K562 (cell line): Measurements from ENCODE around the gene ZNF609. TPM values are rescaled to one million over a fixed set of nuclear protein-coding genes. Genes with fewer than 3 reads are reported as not detected.
A peak's percentile ranks its signal among the peaks of the same experiment; 100 is the strongest.

Source experiments
- CBX3 ChIP-seq, 2 experiments: IDR thresholded peaks; 1 replicate in 1 of 2; 2 replicates in 1 of 2; pipeline ENCODE4 v1.6.1; 2012; ENCODE audit warnings: inconsistent platforms in 2 of 2, low read length in 2 of 2, borderline replicate concordance in 1 of 2, control low read depth in 1 of 2
- FOXA3 ChIP-seq, 2 experiments: fragments of 450-650 bp in 1 of 2; sonication (generic) in 1 of 2; formaldehyde crosslinking; IDR thresholded peaks in 1 of 2; conservative IDR thresholded peaks in 1 of 2; 2 replicates each; pipeline versions ENCODE4 v1.4.0 to v1.8.0; 2020 to 2022; ENCODE audit warnings: mild to moderate bottlenecking in 2 of 2, missing genetic modification reagents in 1 of 2
- GTF2F1 ChIP-seq: IDR thresholded peaks from 2 replicates; pipeline ENCODE4 v1.6.1; 2011; ENCODE audit warnings: low read depth, low read length, improper control_type of control experiment
- HDAC3 ChIP-seq: fragments of 450-650 bp; IDR thresholded peaks from 2 replicates; pipeline ENCODE4 v1.6.1; 2018; ENCODE audit warnings: borderline replicate concordance, mild to moderate bottlenecking, moderate library complexity; ENCODE audit not compliant: partially characterized antibody
- HNRNPH1 ChIP-seq: fragments of 200-400 bp; formaldehyde crosslinking; optimal IDR thresholded peaks from 2 replicates; pipeline ENCODE3; 2017; ENCODE audit warnings: low read depth, mild to moderate bottlenecking, low read length, moderate library complexity
- MIER1 ChIP-seq: fragments of 450-650 bp; IDR thresholded peaks from 2 replicates; pipeline ENCODE4 v1.6.1; 2016; ENCODE audit warnings: antibody characterized with exemption, mild to moderate bottlenecking, low read depth
- MTA2 ChIP-seq: fragments of 450-650 bp; IDR thresholded peaks from 2 replicates; pipeline ENCODE4 v1.6.1; 2016; ENCODE audit warnings: low read depth
- NCOA1 ChIP-seq: fragments of 450-650 bp; IDR thresholded peaks from 2 replicates; pipeline ENCODE4 v1.6.1; 2016; ENCODE audit warnings: low read depth
- POLR2AphosphoS5 ChIP-seq: IDR thresholded peaks from 2 replicates; pipeline ENCODE4 v1.6.1; 2011; ENCODE audit warnings: mild to moderate bottlenecking, low read depth, low read length, moderate library complexity; ENCODE audit not compliant: control insufficient read depth, insufficient read depth
- POLR3G ChIP-seq: IDR thresholded peaks from 2 replicates; pipeline ENCODE4 v1.6.1; 2011; ENCODE audit not compliant: insufficient read length, insufficient replicate concordance; ENCODE audit errors: extremely low read depth
- TCF7L2 ChIP-seq: fragments of 150-350 bp; IDR thresholded peaks from 2 replicates; pipeline ENCODE4 v1.6.1; 2016; ENCODE audit warnings: low read depth, mild to moderate bottlenecking, low read length, moderate library complexity
- ZEB2 ChIP-seq: fragments of 450-650 bp; IDR thresholded peaks from 2 replicates; pipeline ENCODE4 v1.6.1; 2016
- ZNF146 ChIP-seq: IDR thresholded peaks from one replicate; pipeline ENCODE4 v1.6.1; 2018; ENCODE audit warnings: missing compliant biosample characterization; ENCODE audit not compliant: unreplicated experiment
- ZNF3 ChIP-seq: fragments of 250-450 bp; sonication (Bioruptor Pico); IDR thresholded peaks from 2 replicates; pipeline ENCODE4 v1.5.0; 2021; ENCODE audit warnings: mild to moderate bottlenecking, moderate library complexity
- ZNF408 ChIP-seq: fragments of 250-450 bp; sonication (Bioruptor Pico); IDR thresholded peaks from 2 replicates; pipeline ENCODE4 v1.4.0; 2020; ENCODE audit warnings: low read depth, mild to moderate bottlenecking, moderate library complexity
- ZNF766 ChIP-seq: fragments of 200-800 bp; sonication (Bioruptor generic); conservative IDR thresholded peaks from 2 replicates; pipeline ENCODE4 v1.6.1; 2016; ENCODE audit warnings: missing genetic modification characterization, missing compliant biosample characterization
- polyA plus RNA-seq, 8 experiments: library from polyadenylated mRNA; depleted of rRNA in 4 of 8; stranded (reverse) in 5 of 8; unstranded in 3 of 8; fragments of >200 nt; fragmentation: Nextera tagmentation in 2 of 8; fragmentation: Illumina TruSeq in 1 of 8; extraction: Ambion mirVana in 2 of 8; extraction: Trizol in 1 of 8; gene quantifications; 2 replicates each; pipeline versions ENCODE4 v1.2.1 to v1.2.3, GENCODE V29; 2011 to 2014; ENCODE audit warnings: inconsistent platforms in 1 of 8, missing spikeins in 1 of 8
- total RNA-seq, 7 experiments: library from RNA; depleted of rRNA in 6 of 7; stranded (reverse); fragments of >200 nt in 6 of 7; fragmentation: Illumina TruSeq in 2 of 7; extraction: Trizol in 2 of 7; gene quantifications; 2 replicates each; pipeline versions ENCODE4 v1.2.1 to v1.2.3, GENCODE V29; 2011 to 2021; ENCODE audit warnings: low replicate concordance in 1 of 7
- TF ChIP-seq, protein P1 (sequence below): fragments of 200-800 bp; sonication (Bioruptor generic); IDR thresholded peaks from 2 replicates; pipeline ENCODE4 v1.6.1; 2017; ENCODE audit warnings: missing genetic modification characterization, missing compliant biosample characterization
- TF ChIP-seq, protein P2 (sequence below): sonication (generic); formaldehyde crosslinking; IDR thresholded peaks from 2 replicates; pipeline ENCODE4 v1.8.0; 2022; ENCODE audit warnings: mild to moderate bottlenecking, low read depth, missing genetic modification reagents
- TF ChIP-seq, protein P3 (sequence below): sonication (generic); formaldehyde crosslinking; IDR thresholded peaks from 2 replicates; pipeline ENCODE4 v1.8.0; 2022; ENCODE audit warnings: mild to moderate bottlenecking, missing genetic modification reagents, borderline replicate concordance
- TF ChIP-seq, protein P4 (sequence below): fragments of 450-650 bp; IDR thresholded peaks from 2 replicates; pipeline ENCODE4 v1.6.1; 2016; ENCODE audit warnings: mild to moderate bottlenecking

Gene ZNF609
- total and polyA plus RNA-seq, 9 of the 15 experiments (the other 6 are each of a cell fraction or from before 2014, with no cell fraction given) = 3.0 to 38.7 (median 17.8) TPM

- TF ChIP-seq, protein P1, sequence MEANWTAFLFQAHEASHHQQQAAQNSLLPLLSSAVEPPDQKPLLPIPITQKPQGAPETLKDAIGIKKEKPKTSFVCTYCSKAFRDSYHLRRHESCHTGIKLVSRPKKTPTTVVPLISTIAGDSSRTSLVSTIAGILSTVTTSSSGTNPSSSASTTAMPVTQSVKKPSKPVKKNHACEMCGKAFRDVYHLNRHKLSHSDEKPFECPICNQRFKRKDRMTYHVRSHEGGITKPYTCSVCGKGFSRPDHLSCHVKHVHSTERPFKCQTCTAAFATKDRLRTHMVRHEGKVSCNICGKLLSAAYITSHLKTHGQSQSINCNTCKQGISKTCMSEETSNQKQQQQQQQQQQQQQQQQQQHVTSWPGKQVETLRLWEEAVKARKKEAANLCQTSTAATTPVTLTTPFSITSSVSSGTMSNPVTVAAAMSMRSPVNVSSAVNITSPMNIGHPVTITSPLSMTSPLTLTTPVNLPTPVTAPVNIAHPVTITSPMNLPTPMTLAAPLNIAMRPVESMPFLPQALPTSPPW (CRISPR knock-in tag) = peak; percentile 27; the same call in 1 of the 2 replicates
- TF ChIP-seq NCOA1 (peak; percentile 70), POLR2AphosphoS5 (peak; percentile 90; the same call in 1 of the 2 replicates), ZNF3 (CRISPR knock-in tag) (no peak), HDAC3 (peak; percentile 21), FOXA3 (CRISPR knock-in tag; conservative IDR thresholded peaks at IDR 0.05 in 1 of 2, IDR thresholded peaks at IDR 0.05 in 1 of 2) (peak in 1 of 2 experiments; percentile 63; a peak in 2 of 4 replicates), HNRNPH1 (no peak), POLR3G (no peak), ZNF146 (no peak), MIER1 (no peak), TCF7L2 (no peak), ZNF766 (CRISPR knock-in tag) (0 out of 2 replicates have a peak, but pooled peaks have one; percentile 47), MTA2 (peak; percentile 75), CBX3 (IDR thresholded peaks at IDR 0.05; ENCODE audit: borderline replicate concordance in 1 of 2, low read length in 2 of 2) (0 out of 3 replicates have a peak, but pooled peaks of 1 of the 2 experiments have one; percentile 9), ZNF408 (no peak), GTF2F1 (no peak), ZEB2 (peak; percentile 41; the same call in 1 of the 2 replicates)
- TF ChIP-seq, protein P2, sequence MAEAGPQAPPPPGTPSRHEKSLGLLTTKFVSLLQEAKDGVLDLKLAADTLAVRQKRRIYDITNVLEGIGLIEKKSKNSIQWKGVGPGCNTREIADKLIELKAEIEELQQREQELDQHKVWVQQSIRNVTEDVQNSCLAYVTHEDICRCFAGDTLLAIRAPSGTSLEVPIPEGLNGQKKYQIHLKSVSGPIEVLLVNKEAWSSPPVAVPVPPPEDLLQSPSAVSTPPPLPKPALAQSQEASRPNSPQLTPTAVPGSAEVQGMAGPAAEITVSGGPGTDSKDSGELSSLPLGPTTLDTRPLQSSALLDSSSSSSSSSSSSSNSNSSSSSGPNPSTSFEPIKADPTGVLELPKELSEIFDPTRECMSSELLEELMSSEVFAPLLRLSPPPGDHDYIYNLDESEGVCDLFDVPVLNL (CRISPR knock-in tag) = no peak
- TF ChIP-seq, protein P3, sequence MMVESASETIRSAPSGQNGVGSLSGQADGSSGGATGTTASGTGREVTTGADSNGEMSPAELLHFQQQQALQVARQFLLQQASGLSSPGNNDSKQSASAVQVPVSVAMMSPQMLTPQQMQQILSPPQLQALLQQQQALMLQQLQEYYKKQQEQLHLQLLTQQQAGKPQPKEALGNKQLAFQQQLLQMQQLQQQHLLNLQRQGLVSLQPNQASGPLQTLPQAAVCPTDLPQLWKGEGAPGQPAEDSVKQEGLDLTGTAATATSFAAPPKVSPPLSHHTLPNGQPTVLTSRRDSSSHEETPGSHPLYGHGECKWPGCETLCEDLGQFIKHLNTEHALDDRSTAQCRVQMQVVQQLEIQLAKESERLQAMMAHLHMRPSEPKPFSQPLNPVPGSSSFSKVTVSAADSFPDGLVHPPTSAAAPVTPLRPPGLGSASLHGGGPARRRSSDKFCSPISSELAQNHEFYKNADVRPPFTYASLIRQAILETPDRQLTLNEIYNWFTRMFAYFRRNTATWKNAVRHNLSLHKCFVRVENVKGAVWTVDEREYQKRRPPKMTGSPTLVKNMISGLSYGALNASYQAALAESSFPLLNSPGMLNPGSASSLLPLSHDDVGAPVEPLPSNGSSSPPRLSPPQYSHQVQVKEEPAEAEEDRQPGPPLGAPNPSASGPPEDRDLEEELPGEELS (CRISPR knock-in tag) = peak; percentile 84; the same call in 1 of the 2 replicates
- TF ChIP-seq, protein P4, sequence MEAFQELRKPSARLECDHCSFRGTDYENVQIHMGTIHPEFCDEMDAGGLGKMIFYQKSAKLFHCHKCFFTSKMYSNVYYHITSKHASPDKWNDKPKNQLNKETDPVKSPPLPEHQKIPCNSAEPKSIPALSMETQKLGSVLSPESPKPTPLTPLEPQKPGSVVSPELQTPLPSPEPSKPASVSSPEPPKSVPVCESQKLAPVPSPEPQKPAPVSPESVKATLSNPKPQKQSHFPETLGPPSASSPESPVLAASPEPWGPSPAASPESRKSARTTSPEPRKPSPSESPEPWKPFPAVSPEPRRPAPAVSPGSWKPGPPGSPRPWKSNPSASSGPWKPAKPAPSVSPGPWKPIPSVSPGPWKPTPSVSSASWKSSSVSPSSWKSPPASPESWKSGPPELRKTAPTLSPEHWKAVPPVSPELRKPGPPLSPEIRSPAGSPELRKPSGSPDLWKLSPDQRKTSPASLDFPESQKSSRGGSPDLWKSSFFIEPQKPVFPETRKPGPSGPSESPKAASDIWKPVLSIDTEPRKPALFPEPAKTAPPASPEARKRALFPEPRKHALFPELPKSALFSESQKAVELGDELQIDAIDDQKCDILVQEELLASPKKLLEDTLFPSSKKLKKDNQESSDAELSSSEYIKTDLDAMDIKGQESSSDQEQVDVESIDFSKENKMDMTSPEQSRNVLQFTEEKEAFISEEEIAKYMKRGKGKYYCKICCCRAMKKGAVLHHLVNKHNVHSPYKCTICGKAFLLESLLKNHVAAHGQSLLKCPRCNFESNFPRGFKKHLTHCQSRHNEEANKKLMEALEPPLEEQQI = no peak; the same call in 1 of the 2 replicates
Observed at GRCh38 chr15:64430000-64430735, 30.2 kb upstream of the ZNF609 start (continued).
